GM12872 (cell line): ENCODE data around the gene PACSIN2.

Experiments
- TF ChIP-seq, protein P1 (sequence below): IDR thresholded peaks from 3 replicates; pipeline ENCODE4 v1.5.1; 2011; ENCODE audit warnings: low read depth, mild to moderate bottlenecking, low read length, moderate library complexity; ENCODE audit not compliant: insufficient read depth

The PACSIN2 gene

DNA sequence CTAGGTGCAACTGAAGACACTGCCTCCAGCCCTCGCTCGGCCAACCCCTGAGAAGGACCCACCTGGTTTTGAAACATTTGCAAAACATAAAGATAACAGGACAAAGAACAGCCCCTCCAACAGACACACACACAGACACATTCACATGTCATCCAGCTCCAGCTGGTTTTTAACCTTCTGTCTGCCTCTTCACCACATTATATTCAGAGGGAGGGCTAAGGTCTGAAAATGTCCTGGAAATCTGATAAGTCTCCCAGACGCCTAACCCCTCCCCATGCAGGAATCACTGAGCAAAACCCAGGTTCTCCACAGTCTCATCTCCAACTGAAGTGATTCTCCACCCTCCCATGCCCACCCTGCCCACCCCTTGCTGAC is 29.4 kb downstream of the PACSIN2 start:
- TF ChIP-seq, protein P1, sequence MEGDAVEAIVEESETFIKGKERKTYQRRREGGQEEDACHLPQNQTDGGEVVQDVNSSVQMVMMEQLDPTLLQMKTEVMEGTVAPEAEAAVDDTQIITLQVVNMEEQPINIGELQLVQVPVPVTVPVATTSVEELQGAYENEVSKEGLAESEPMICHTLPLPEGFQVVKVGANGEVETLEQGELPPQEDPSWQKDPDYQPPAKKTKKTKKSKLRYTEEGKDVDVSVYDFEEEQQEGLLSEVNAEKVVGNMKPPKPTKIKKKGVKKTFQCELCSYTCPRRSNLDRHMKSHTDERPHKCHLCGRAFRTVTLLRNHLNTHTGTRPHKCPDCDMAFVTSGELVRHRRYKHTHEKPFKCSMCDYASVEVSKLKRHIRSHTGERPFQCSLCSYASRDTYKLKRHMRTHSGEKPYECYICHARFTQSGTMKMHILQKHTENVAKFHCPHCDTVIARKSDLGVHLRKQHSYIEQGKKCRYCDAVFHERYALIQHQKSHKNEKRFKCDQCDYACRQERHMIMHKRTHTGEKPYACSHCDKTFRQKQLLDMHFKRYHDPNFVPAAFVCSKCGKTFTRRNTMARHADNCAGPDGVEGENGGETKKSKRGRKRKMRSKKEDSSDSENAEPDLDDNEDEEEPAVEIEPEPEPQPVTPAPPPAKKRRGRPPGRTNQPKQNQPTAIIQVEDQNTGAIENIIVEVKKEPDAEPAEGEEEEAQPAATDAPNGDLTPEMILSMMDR: no peak

- TF ChIP-seq, protein P1: no peak
Measured at GRCh38 chr22:42984814-42985530, 30.0 kb downstream of the PACSIN2 start.

- TF ChIP-seq, protein P1: no peak
Measured at GRCh38 chr22:42984397-42984796, 30.6 kb downstream of the PACSIN2 start.

GRCh38 chr22:42983470-42983869 is 31.5 kb downstream of the PACSIN2 start:
- TF ChIP-seq, protein P1: no peak

DNA sequence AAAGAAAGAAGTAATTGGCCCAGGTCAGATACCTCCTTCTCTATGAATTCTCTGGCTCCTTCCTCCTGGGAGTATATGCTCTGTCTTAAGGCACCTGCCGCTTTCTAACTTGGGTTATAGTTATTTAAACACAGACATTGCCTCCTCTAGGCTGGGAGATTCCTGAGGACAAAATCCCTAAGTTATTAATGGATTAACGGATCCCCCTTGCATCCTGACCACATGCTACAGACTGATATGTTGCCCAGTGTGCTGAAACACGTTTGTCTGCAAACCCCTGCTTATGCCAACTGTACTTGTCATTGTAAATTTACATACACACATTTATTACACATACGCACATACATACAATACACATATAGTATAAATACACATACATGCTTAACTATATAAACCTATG is 35.3 kb downstream of the PACSIN2 start:
- TF ChIP-seq, protein P1: no peak

- TF ChIP-seq, protein P1: no peak
Measured at GRCh38 chr22:42978453-42979103, 36.4 kb downstream of the PACSIN2 start.

DNA sequence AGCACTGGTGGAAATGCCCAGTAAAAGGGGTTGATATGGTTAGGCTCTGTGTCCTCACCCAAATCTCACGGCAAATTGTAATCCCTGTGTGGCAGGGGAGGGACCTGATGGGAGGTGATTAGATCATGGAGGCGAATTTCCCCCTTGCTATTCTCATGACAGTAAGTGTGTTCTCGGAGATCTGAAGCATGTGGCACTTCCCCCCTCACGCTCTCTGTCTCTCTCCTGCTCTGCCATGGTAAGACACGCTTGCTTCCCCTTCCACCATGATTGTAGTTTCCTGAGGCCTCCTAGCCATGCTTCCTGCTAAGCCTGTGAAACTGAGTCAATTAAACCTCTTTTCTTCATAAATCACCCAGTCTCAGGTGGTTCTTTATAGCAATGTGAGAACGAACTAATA is 37.4 kb downstream of the PACSIN2 start:
- TF ChIP-seq, protein P1: no peak
